Measurements from ENCODE around the gene RNF220. TPM values are rescaled to one million over a fixed set of nuclear protein-coding genes. Genes with fewer than 3 reads are reported as not detected.

Gene RNF220
- total RNA-seq, 4 donors from 2014 or later: 54.2 to 94.0 (median 88.8) TPM

GRCh38 chr1:44611419-44611818 is 206.4 kb downstream of the RNF220 start:
- no peak for DNase-seq (ENCODE audit: low spot score)
- TF ChIP-seq CTCF (IDR thresholded peaks at IDR 0.05): no peak
- ATAC-seq (ENCODE audit: low FRiP score): no peak

GRCh38 chr1:44611866-44612265 is 206.8 kb downstream of the RNF220 start:
- no peak for DNase-seq (ENCODE audit: low spot score)
- no peak for TF ChIP-seq CTCF (IDR thresholded peaks at IDR 0.05)
- ATAC-seq (ENCODE audit: low FRiP score): no peak

GRCh38 chr1:44613941-44614340 is 208.9 kb downstream of the RNF220 start:
- DNase-seq (ENCODE audit: low spot score) (no peak), ATAC-seq (ENCODE audit: low FRiP score) (no peak)
- TF ChIP-seq CTCF (IDR thresholded peaks at IDR 0.05): no peak

- ATAC-seq (ENCODE audit: low FRiP score) (no peak), DNase-seq (ENCODE audit: low spot score) (no peak)
- TF ChIP-seq CTCF (IDR thresholded peaks at IDR 0.05): no peak
These were observed 211.4 kb downstream of the RNF220 start for GRCh38 chr1:44616284-44616990.

- TF ChIP-seq CTCF (IDR thresholded peaks at IDR 0.05): no peak
- ATAC-seq (ENCODE audit: low FRiP score) (peak; percentile 62), DNase-seq (ENCODE audit: low spot score) (no peak)
These were observed 212.1 kb downstream of the RNF220 start for GRCh38 chr1:44616991-44617702.

GRCh38 chr1:44617703-44618029 is 212.6 kb downstream of the RNF220 start:
- ATAC-seq (ENCODE audit: low FRiP score) (no peak), DNase-seq (ENCODE audit: low spot score) (no peak)
- no peak for TF ChIP-seq CTCF (IDR thresholded peaks at IDR 0.05)

All from omental fat pad (tissue), 4 donors.